HL-60 (cell line): ENCODE measurements around the gene RFX7.

Experiments used
- CTCF ChIP-seq: IDR thresholded peaks from one replicate; pipeline ENCODE4 v1.5.1; 2011; ENCODE audit warnings: low read length, control low read depth, inconsistent platforms; ENCODE audit not compliant: insufficient read depth
- POLR2AphosphoS5 ChIP-seq: IDR thresholded peaks from 2 replicates; pipeline ENCODE4 v1.6.1; 2012; ENCODE audit warnings: low read depth
- REST ChIP-seq: IDR thresholded peaks from 2 replicates; pipeline ENCODE4 v1.6.1; 2012; ENCODE audit warnings: low read depth; ENCODE audit not compliant: insufficient replicate concordance
- SPI1 ChIP-seq: IDR thresholded peaks from 2 replicates; pipeline ENCODE4 v1.6.1; 2012; ENCODE audit warnings: low read depth, mild to moderate bottlenecking, borderline replicate concordance

DNA sequence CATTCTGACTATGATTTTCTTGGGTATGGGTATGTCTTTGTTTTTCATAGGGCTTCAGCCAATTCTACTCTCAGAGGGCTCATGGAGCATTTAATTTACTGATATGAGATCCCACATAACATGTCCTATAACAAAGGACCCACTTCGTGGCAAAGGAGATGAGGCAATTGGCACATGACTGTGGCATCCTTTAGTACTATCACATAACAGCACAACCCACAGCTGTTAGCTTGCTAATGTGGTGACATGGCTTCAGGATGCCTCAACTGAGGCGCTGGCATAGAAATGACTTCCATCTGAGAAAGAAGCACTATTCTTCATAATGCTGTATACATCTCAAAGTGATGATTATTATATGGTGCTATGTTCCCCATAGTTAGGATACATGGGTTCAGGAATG is 48.1 kb upstream of the RFX7 start:
- TF ChIP-seq CTCF (no peak), REST (no peak), POLR2AphosphoS5 (no peak), SPI1 (no peak)
